Esophagus squamous epithelium (tissue), 5 donors: ENCODE measurements around the gene GAA. TPM values are rescaled to one million over a fixed set of nuclear protein-coding genes. Genes with fewer than 3 reads are reported as not detected.

Experiments used
- DNase-seq: peaks from one replicate; lab custom pipeline; 2025; lab: John Stamatoyannopoulos, UW
- H3K27ac ChIP-seq, 4 donors: fragments of 200-600 bp; sonication (generic); one replicate each; pipeline ENCODE4 v1.5.1; 2016 to 2019; ENCODE audit warnings: mild to moderate bottlenecking in 1 of 4
- H3K27me3 ChIP-seq, 4 donors: fragments of 200-600 bp; sonication (generic); 1 replicate in 3 of 4; 2 replicates in 1 of 4; pipeline versions ENCODE4 v1.5.1 to v1.6.0; 2017 to 2021; ENCODE audit warnings: antibody characterized with exemption in 1 of 4
- H3K36me3 ChIP-seq, 3 donors: fragments of 200-600 bp; sonication (generic); one replicate each; pipeline ENCODE4 v1.5.1; 2016 to 2019
- H3K4me1 ChIP-seq, 3 donors: fragments of 200-600 bp; sonication (generic); one replicate each; pipeline ENCODE4 v1.5.1; 2017 to 2019
- H3K4me3 ChIP-seq, 4 donors: fragments of 200-600 bp; sonication (generic); 1 replicate in 3 of 4; 2 replicates in 1 of 4; pipeline ENCODE4 v1.5.1; 2016 to 2019; ENCODE audit warnings: mild to moderate bottlenecking in 2 of 4, moderate library complexity in 1 of 4
- H3K9me3 ChIP-seq, 3 donors: fragments of 200-600 bp; sonication (generic); one replicate each; pipeline ENCODE4 v1.5.1; 2016 to 2019
- CTCF ChIP-seq, 6 experiments: fragments of 450-650 bp in 4 of 6; fragments of 200-600 bp in 2 of 6; sonication (generic) in 2 of 6; IDR thresholded peaks; one replicate each; pipeline ENCODE4 v1.5.1; 2016 to 2019; ENCODE audit warnings: antibody characterized with exemption in 6 of 6, mild to moderate bottlenecking in 4 of 6, moderate library complexity in 4 of 6
- POLR2A ChIP-seq, 4 donors: fragments of 450-650 bp; IDR thresholded peaks; one replicate each; pipeline ENCODE4 v1.6.1; 2017; ENCODE audit warnings: antibody characterized with exemption in 4 of 4, mild to moderate bottlenecking in 4 of 4, moderate library complexity in 3 of 4
- WGBS, 2 donors: methylation state at CpG; one replicate each; pipeline ENCODE4 v1.1.5; 2018; 5-methylcytosine and 5-hydroxymethylcytosine counted together
- intact Hi-C: fragments of 100-400 bp; cut with DNase I; formaldehyde crosslinking; loops from one replicate; pipeline ENCODE4 v1.15.0; 2022
- small RNA-seq, 4 donors: library from RNA; depleted of rRNA; stranded (forward); fragments of <200 nt; gene quantifications; one replicate each; pipeline ENCODE3, GENCODE V24; 2016
- total RNA-seq, 4 donors: library from RNA; depleted of rRNA; stranded (reverse); fragments of >200 nt; gene quantifications; one replicate each; pipeline ENCODE4 v1.1.0, GENCODE V29; 2016
- donor health status: DM: yes; HTN: yes; CAD: no.

The GAA gene
- total RNA-seq, 4 donors from 2014 or later = 14.3 to 50.4 (median 28.7) TPM

- Histone ChIP-seq H3K4me3 (no peak overlapping the region), H3K27ac (no peak overlapping the region), H3K36me3 (peaks cover 0 to 3% (median 0%) of the 10 kb centered on the region in 3 donors), H3K27me3 (no peaks in the 10 kb centered on the region), H3K4me1 (peaks cover 0 to 33% (median 0%) of the 10 kb centered on the region in 3 donors), H3K9me3 (no peaks in the 10 kb centered on the region)
- WGBS, 2 donors = 80 to 97% methylated on average over 5 of the region's 5 CpGs
- DNase-seq = no peak
- intact Hi-C loops = no loop called here
- TF ChIP-seq POLR2A (IDR thresholded peaks at IDR 0.05) (no peak), CTCF (IDR thresholded peaks at IDR 0.05) (no peak)
Measured at GRCh38 chr17:80169107-80169506, 67.7 kb downstream of the GAA start.

Small RNA genes lying within 50 kb of the gene (small RNA-seq; reads per million reads assigned to genes)
- gene AC087741.2 (0 reads per million in 4 donors), gene MIR1268B (0 reads per million in 4 donors)

Other genes starting within 250 kb of the GAA start
- 10 to 100 TPM in 2 of 4 donors, 1 to 10 TPM in 2; 6.4 to 20.2 (median 11.5) TPM for gene TBC1D16, start 65.7 kb upstream of the GAA start, total RNA-seq
- 1 to 10 TPM in 3 of 4 donors, under 1 TPM in 1; 0.32 to 3.9 (median 2.1) TPM for gene CCDC40, start 64.9 kb upstream of the GAA start, total RNA-seq
- 100 to 1,000 TPM in 2 of 4 donors, 10 to 100 TPM in 2; 69.0 to 112 (median 94.7) TPM for gene EIF4A3, start 45.5 kb downstream of the GAA start, total RNA-seq
- gene CARD14, start 68.4 kb downstream of the GAA start, total RNA-seq = 10 to 100 TPM; 13.0 to 54.3 (median 27.6) TPM
- gene SGSH, start 118.8 kb downstream of the GAA start, total RNA-seq = 10 to 100 TPM in 3 of 4 donors, 1 to 10 TPM in 1; 8.7 to 18.7 (median 12.9) TPM
- gene SLC26A11, start 118.8 kb downstream of the GAA start, total RNA-seq = 10 to 100 TPM in 1 of 4 donors, 1 to 10 TPM in 3; 5.7 to 11.4 (median 7.6) TPM
- gene RNF213, start 159.3 kb downstream of the GAA start, total RNA-seq = 10 to 100 TPM; 56.1 to 67.9 (median 60.9) TPM